GM10847 (cell line): ENCODE data around the gene SLC22A31.

Experiments used
- POLR2A ChIP-seq: IDR thresholded peaks from 2 replicates; pipeline ENCODE4 v1.6.1; 2011; ENCODE audit not compliant: insufficient read length; ENCODE audit errors: extremely low read depth

The SLC22A31 gene

DNA sequence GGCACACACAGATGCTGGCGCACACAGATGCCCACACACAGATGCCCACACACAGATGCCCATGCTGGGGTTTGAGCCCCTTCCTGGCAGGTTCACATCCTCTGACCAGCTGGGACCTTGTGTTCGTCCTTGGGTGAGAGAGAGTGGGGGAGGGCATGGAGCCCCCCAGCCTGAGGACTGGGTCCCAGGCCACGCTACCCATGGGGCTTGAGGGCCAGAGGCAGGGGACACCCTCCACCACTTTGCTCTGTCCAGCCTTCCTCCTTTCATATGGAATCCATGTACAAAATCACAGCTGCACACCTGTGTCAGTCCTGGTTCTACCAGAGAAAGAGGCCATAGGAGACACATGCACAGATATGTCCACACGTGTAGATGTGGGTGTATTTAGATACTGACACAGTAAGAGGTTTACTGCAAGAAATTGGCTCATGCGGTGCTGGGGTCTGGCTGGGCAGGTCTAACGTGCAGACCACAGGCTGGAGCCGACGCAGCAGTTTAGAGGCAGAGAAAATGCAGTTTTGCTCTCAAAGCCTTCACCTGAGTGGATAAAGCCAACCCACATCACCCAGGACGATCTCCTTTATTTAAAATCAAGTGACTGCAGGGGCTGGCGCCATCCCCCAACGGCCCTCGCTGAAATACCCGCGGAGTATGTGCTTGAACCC, 10.8 kb downstream of the SLC22A31 start:
- TF ChIP-seq POLR2A = no peak

DNA sequence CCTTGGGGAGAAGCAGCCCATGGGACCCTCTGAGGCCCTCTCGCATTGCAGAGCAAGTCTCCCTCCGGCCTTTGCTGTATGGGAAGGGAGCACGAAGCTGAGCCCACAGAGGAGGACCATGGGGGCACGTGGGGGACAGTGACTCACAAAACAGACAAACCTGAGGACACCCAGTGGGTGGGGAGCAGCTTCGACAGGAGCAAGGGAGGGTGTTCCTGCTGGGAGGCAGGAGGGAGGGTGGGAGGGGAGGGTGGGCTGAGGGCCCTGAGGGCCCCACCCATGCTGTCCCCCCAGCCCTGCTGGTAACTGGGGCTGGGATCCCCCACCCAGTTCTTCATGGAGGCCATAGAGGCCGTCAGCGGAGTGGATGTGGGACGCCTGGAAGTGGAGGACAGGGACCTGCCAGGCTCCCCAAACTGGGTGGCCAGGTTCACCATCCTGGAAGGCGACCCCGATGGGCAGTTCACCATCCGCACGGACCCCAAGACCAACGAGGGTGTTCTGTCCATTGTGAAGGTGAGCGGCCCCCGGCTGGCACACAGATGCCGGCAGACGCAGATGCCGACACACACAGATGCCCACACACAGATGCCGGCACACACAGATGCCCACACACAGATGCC, 12.5 kb downstream of the SLC22A31 start:
- no peak for TF ChIP-seq POLR2A

DNA sequence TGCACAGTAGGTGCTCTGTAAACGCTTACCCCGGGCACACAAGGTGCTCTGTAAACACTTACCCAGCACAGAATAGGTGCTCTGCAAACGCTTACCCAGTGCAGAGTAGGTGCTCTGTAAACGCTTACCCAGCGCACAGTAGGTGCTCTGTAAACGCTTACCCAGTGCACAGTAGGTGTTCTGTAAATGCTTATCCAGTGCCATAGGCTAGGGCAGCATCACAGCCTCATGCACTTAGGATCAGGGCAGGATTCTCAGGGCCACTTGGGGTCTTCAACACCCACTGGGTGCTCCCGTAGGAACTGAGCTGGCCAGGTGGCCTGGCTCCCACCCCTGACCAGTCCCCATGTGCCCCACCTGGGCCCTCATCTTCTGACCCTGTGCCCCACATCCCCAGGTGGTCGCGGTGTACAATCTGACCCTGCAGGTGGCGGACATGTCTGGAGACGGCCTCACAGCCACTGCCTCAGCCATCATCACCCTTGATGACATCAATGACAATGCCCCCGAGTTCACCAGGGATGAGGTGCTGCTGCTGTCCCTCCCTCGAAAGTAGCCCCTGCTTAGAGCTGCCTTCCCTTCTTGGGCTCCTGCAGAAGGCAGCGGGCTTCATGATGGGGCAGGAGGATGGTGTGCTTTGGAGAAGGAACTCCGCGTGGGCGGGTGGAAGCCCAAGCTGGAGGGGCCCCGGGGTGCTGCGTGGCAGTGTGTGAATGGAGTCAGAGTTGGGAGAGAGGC, 13.1 kb downstream of the SLC22A31 start:
- no peak for TF ChIP-seq POLR2A

DNA sequence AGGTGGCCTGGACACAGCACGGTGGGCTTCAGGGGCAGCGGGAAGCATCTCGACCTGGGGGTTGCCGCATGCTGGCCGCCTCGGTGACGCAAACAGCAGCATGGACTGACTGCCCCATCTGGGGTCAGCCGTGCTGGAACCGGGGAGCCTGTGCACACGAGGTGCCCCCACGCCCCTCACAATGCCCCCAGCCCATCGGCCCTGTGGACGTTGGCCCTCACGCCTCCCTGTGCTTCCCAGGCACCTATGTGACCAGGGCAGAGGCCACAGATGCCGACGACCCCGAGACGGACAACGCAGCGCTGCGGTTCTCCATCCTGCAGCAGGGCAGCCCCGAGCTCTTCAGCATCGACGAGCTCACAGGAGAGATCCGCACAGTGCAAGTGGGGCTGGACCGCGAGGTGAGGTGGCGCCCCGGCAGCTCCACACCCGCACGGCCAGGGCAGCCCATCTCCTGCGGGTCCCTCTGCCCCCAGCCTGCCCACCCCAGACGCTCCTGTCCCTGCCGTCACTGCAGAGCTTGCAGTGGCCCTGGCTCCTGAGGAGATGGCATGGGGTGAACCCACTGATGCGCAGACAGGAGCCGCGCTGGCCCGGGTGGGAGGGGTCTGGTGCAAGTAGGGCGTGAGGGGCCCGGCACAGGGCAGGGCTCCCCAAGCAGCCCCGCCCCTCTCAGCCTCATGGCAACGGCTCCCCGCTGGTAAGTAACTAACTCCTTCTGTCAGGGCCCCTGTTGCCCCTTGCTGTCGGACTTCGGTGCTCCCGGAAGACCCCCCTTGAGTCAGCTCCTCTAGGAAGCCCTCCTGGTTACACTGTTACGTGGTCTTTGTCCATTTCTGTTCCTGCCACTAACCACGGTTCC, 15.2 kb downstream of the SLC22A31 start:
- no peak for TF ChIP-seq POLR2A

DNA sequence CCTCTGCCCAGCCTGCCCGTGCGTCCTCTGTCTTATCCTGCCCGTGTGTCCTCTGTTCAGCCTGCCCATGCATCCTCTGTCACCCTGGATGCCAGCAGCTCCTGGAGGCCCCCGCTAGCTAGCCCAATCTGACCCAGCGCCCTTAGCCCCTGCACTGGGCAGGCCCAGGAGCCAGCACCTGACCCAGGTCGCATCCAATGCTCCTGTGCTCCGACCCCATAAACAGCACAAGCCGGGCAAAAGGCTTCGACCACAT, 15.7 kb downstream of the SLC22A31 start:
- TF ChIP-seq POLR2A = no peak

DNA sequence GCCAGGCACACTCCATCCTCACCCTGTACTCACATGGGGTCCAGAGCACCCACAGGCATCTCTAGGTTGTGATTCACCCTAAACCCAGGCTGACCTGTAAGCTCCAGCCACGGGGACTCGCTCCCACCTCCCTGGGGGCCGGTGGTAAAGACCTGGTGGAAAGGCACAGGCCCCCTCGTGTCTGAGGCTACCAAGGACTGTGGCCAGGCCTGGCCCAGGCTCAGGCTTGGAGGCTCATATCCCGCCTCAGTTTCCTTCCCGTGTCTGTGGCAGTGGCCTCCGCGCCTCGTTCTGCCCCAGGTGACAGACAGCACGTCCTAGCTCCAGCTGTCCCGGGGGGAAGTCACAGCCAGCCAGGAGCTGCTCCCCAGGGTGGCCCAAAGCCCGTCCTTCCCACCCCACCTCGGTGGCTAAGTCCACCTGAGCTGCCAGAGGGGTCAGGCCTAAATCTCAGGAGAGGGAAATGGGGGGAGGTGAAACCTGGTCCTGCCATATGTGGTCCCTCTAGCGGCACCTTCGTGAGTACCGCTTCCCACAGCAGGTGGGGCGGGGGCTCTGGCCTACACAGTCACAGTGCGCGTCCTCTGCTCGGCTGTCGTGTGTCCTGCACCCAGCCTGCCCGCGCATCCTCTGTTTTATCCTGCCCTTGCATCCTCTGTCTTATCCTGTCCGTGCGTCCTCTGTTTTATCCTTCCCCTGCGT, 16.2 kb downstream of the SLC22A31 start:
- TF ChIP-seq POLR2A = no peak

DNA sequence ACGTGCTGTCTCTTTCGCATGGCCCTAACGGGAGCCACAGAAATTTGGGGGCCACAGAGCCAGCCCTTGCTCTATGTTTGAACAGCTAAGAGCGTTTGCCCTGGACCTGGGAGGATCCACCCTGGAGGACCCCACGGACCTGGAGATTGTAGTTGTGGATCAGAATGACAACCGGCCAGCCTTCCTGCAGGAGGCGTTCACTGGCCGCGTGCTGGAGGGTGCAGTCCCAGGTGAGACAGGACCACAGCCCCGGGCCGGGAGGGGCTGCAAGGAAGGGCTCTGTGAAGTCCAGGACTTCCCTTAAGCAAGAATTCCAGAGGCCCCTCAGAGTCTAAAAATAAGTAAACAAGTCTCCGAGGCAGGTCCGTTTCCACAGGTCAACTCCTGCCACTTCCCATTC, 16.9 kb downstream of the SLC22A31 start:
- TF ChIP-seq POLR2A = no peak

DNA sequence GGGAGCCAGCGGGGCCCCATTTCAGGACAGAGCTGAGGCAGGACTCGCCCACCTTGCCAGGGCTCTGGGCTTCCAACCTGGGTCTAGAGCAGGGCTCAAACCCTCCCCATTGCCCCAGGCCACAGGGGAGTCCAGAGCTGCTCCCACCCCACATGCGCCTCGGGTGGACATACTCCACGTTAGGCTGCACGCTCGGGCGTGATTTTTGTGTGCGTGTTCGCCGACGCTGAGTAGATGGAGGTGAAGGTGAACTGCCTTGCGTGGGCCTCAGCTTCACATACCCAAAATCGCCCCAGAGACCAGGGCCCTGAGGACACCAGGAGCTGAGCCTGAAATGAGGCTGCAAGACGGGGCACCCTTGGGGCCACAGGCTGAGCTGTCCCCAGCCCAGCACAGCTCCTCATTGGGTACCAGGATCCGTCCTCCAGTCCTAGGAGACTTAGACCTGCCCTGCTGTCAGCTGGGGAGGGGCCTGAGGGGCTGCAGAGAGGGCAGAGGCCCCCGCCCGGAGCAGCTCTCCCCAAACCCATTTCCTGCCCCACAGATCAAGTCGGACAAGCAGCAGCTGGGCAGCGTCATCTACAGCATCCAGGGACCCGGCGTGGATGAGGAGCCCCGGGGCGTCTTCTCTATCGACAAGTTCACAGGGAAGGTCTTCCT, 20.6 kb downstream of the SLC22A31 start:
- TF ChIP-seq POLR2A = no peak

DNA sequence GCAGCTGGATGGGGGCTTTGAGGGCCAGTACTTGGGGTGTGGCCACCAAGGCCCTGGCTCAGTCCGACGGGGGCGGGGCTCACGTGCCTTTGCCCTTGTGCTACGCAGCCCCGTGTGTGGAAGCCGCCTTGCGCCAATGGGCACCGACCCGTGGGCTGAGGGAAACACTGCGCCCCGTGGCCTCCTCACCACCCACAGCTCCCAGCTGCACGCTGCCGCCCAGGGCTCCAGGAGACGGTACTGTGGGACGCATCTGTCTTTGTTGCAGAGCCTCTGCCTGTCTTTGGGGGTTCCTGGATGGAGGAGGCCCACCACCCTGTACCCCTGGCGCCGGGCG, 21.2 kb downstream of the SLC22A31 start:
- TF ChIP-seq POLR2A = no peak

DNA sequence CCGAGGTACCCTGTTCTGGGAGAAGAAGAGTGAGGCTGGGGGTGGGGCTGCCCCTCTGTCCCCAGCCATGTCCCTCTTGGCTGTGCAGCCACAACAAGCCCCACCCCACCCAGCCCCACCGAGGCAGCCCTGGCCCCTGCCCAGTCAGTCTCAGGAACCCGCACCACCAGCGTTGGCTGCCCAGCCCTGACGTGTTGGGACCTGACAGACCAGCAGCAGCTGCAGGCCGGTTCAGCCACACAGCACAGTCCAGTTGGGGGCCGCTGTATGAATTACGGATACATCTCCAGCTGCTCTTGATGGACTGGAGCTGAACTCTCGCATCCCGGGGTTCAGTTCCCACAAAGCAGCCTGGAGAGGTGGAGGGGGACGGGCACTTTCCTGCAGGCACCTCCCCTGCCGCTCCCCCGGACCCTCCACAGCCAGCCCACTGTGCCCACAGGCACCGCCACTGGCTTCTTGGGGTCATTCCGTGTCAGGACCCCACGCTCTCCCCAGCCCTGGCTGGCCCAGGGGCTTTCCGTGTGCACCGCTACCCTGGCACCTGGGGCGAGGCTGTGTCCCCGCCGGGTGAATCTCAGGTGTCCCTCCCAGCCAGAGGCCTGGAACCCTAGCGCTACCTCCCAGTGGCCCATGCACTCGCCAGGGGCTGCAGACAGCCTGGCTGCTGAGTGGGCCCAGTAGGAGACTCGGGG, 21.7 kb downstream of the SLC22A31 start:
- no peak for TF ChIP-seq POLR2A

DNA sequence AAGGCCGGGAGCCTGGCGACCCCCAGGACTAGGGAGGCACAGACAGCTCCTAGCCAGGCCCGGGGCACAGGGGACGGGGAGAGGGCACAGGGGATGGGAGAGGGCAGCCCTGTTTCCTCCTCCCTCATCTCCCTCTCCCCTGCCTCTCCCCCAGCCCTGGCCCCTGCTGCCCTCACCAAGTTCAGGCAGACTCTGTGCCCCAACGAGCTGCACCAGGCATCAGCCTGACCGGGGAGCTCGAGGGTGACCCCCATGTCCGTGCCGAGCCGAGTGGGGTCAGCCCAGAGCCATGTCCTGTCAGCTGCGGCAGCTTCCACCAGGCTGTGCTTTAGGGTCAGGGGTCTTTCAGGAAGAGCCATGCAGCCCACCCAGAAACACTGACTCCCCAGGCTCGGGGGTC, 22.8 kb downstream of the SLC22A31 start:
- TF ChIP-seq POLR2A = no peak

DNA sequence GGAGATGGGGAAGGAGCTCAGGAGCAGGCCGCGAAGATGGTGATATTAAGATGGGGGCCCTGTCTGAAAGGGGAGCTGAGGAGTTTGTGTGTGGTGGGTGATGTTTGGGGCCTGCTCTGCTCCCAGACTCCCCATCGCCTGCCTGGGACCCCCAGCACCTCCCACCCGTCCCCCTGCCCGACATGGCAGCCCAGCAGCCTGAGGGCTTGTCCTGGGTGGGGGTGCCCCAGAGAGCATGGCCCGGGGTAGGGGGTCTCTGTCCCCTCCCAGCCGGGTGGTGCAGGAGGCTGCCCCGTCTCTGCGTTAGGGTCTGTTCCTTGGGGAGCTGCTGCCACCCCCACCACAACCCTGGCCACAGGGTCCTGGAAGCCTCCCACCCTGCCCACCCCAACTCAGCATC, 23.6 kb downstream of the SLC22A31 start:
- TF ChIP-seq POLR2A = no peak

DNA sequence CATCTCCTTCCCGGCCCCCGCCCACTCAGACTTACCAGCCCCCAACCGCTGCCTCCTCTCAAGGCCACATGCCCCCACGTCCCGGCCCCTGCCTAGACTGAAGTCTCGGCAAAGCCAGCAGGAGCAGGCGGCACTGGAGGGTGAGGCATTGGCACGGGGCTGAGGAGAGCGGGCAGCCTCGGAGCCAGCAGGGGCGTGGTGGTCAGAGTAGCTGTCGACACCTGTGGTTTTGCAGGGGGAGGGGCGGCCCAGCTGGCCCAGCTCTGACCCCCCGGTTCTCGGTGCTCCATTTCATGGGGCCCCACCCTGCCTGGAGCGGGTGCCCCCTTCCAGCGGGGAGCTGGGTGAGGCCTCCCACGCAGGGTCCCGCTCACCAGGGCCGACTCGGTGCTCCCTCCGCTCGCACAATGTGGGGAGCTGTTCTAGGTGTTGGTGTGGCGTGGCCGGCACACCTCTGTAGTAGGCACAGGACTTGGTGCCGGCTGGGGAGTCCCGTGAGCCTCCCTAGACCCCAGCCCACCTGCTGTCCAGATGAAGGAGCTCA, 24.1 kb downstream of the SLC22A31 start:
- no peak for TF ChIP-seq POLR2A
